ENCODE measurements around the gene TMEM190.
"Not testable (repeated sequence)": the region's sequence is repeated elsewhere in the genome, so short reads cannot be mapped to it uniquely, and the experiment has no call there.

Gene TMEM190

GRCh38 chr19:55376241-55376933 lies at the start of gene TMEM190:
TSS of gene TMEM190 (plus strand) at chr19:55376826. CDS start at chr19:55376854, 28 bp downstream.
- DNase-seq, result no peak

- DNase-seq, result not testable (repeated sequence)
Measured at GRCh38 chr19:55328774-55329318, 47.8 kb upstream of the TMEM190 start.

GRCh38 chr19:55329791-55330190 lies 46.8 kb upstream of the TMEM190 start:
- DNase-seq, result not testable (repeated sequence)

GRCh38 chr19:55333870-55334269 lies 42.8 kb upstream of the TMEM190 start:
- DNase-seq, result no peak

GRCh38 chr19:55336101-55336500 lies 40.5 kb upstream of the TMEM190 start:
- no peak for DNase-seq

GRCh38 chr19:55339105-55339888 lies 37.3 kb upstream of the TMEM190 start, which contains the start of gene KMT5C:
TSS of gene KMT5C (plus strand) at chr19:55339876. CDS start at chr19:55341937, 2,061 bp downstream.
- DNase-seq, result peak; percentile 100

- peak in 1 of 2 donors; percentile 28 for DNase-seq
Measured at GRCh38 chr19:55339889-55340783, 36.5 kb upstream of the TMEM190 start.

- peak in 1 of 2 donors; percentile 26 for DNase-seq
Measured at GRCh38 chr19:55340784-55341147, 35.9 kb upstream of the TMEM190 start.

- DNase-seq, result peak; percentile 65 to 80
Measured at GRCh38 chr19:55341171-55341588, 35.4 kb upstream of the TMEM190 start.

GRCh38 chr19:55341595-55342531 lies 34.8 kb upstream of the TMEM190 start:
- DNase-seq, result no peak

- DNase-seq, result no peak
Measured at GRCh38 chr19:55344444-55344843, 32.2 kb upstream of the TMEM190 start.

- no peak for DNase-seq
Measured at GRCh38 chr19:55345101-55345817, 31.4 kb upstream of the TMEM190 start.

- DNase-seq, result no peak
Measured at GRCh38 chr19:55345818-55346724, 30.6 kb upstream of the TMEM190 start.

GRCh38 chr19:55346725-55347441 lies 29.7 kb upstream of the TMEM190 start:
- DNase-seq, result no peak

GRCh38 chr19:55347442-55348009 lies 29.1 kb upstream of the TMEM190 start:
- DNase-seq, result no peak

- DNase-seq, result no peak
Measured at GRCh38 chr19:55348317-55349034, 28.1 kb upstream of the TMEM190 start.

- no peak for DNase-seq
Measured at GRCh38 chr19:55350620-55351315, 25.9 kb upstream of the TMEM190 start.

All from stimulated activated CD4-positive, alpha-beta T cell treated with anti-CD3 and anti-CD28 coated beads, Interleukin-2, amount 100 ng/mL, for 24 hours (primary cell).